ENCODE measurements around the gene HDAC4. TPM values are rescaled to one million over a fixed set of nuclear protein-coding genes. Genes with fewer than 3 reads are reported as not detected.
A peak's percentile ranks its signal among the peaks of the same experiment; 100 is the strongest.

Gene HDAC4
- total and polyA plus RNA-seq, 9 of the 15 experiments (the other 6 are each of a cell fraction or from before 2014, with no cell fraction given) = 0.11 to 20.2 (median 4.0) TPM

DNA sequence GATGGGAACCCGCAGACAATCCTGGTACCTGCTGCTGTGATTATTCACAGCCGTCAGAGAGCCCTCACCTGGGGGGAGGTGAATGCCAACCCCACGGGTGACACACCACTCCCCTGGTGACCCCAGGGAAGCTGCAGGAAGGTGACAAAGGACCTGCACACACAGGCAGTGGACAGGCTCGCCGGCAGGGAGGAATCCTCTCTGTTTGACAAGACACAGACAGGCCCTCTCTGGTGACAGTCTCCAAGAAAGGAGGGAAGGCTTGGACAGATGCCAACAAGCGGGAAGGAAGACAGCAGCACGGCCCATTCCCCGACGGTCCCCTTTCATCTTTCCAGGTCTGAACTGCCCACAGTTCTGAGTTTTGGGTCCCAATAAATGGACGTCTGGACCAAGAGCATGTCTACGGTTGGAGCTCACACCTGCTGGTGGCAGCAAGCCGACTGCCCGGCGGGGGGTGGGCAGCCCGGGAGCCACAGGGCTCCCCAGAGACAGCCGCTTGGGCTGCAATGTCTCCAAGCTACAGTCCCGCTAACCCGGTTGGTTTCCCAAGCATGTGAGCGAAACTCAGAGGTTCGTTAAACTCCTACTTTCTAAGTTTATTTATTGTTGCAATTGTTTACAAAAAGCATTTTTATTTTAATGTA is 31.8 kb downstream of the HDAC4 start:
- ATAC-seq = no peak
- no peaks in the 10 kb centered on the region for H3K9me1 ChIP-seq (ENCODE audit: control insufficient read depth, insufficient read depth, low read length)
- no peak overlapping the region for H3K4me2 ChIP-seq (ENCODE audit: insufficient read depth, low read length)
- no peak for DNase-seq (ENCODE audit: extremely low read depth in 1 of 4, low spot score in 3 of 4)
- ChIA-PET CTCF (ENCODE audit: low intra/inter-chr PET ratio) (no interaction called here), POLR2A (no interaction called here)
- no peak overlapping the region for H3K4me3 ChIP-seq
- TF ChIP-seq NFIC (IDR thresholded peaks at IDR 0.05) (peak; percentile 55), PTTG1 (tag; IDR thresholded peaks at IDR 0.05; ENCODE audit: low read depth) (no peak), GATAD2A (IDR thresholded peaks at IDR 0.05) (no peak), GTF2E2 (tag; IDR thresholded peaks at IDR 0.05) (no peak)
- TF ChIP-seq, protein P1, sequence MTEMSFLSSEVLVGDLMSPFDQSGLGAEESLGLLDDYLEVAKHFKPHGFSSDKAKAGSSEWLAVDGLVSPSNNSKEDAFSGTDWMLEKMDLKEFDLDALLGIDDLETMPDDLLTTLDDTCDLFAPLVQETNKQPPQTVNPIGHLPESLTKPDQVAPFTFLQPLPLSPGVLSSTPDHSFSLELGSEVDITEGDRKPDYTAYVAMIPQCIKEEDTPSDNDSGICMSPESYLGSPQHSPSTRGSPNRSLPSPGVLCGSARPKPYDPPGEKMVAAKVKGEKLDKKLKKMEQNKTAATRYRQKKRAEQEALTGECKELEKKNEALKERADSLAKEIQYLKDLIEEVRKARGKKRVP (CRISPR knock-in tag; IDR thresholded peaks at IDR 0.05) = no peak
- BruUV-seq (replicated peaks) = no TSS peak
- WGBS (ENCODE audit: insufficient coverage, low coverage, missing lambda C conversion rate) = 81% methylated on average over 10 of the region's 20 CpGs
- peaks cover 7% of the 10 kb centered on the region for H3K79me2 ChIP-seq (ENCODE audit: control insufficient read depth, insufficient read depth, low read length)
- no peak overlapping the region for H3K27ac ChIP-seq (ENCODE audit: extremely low read depth, low read depth, low read length)
- no peaks in the 10 kb centered on the region for H3K27me3 ChIP-seq (ENCODE audit: control insufficient read depth in 2 of 2, insufficient read depth in 2 of 2, low read length in 2 of 2)
- H3K4me1 ChIP-seq (replicated peaks in 1 of 2; ENCODE audit: control insufficient read depth in 2 of 2, insufficient read depth in 2 of 2, low read length in 2 of 2) = peaks cover 0 to 8% of the 10 kb centered on the region in 2 experiments; a peak in 1 of 5 replicates
- H2AFZ ChIP-seq (ENCODE audit: low read depth, low read length) = no peak overlapping the region
- no peaks in the 10 kb centered on the region for H3K36me3 ChIP-seq (ENCODE audit: control insufficient read depth, insufficient read depth, low read length)
- no peaks in the 10 kb centered on the region for H3K9me3 ChIP-seq (replicated peaks; ENCODE audit: control insufficient read depth, insufficient read depth, low read depth, low read length)
- in situ Hi-C loops (cut with MboI) (no loop called here), intact Hi-C loops (cut with micrococcal nuclease) (no loop called here)
- H4K20me1 ChIP-seq (replicated peaks; ENCODE audit: control insufficient read depth, insufficient read depth, low read length) = 0 out of 2 replicates have a peak, but pooled peaks cover 2% of the 10 kb centered on the region
- FAIRE-seq = no peak
- H3K9ac ChIP-seq (ENCODE audit: insufficient read depth in 1 of 2, low read depth in 2 of 2, low read length in 2 of 2) = no peak overlapping the region

GRCh38 chr2:239368321-239368720 is 32.5 kb downstream of the HDAC4 start:
- no peaks in the 10 kb centered on the region for H3K27me3 ChIP-seq (ENCODE audit: control insufficient read depth in 2 of 2, insufficient read depth in 2 of 2, low read length in 2 of 2)
- ATAC-seq (no peak), DNase-seq (ENCODE audit: extremely low read depth in 1 of 4, low spot score in 3 of 4) (no peak), FAIRE-seq (no peak)
- H3K36me3 ChIP-seq (ENCODE audit: control insufficient read depth, insufficient read depth, low read length) = no peaks in the 10 kb centered on the region
- no peak overlapping the region for H3K4me2 ChIP-seq (ENCODE audit: insufficient read depth, low read length)
- intact Hi-C loops (cut with micrococcal nuclease) (no loop called here), in situ Hi-C loops (cut with MboI) (no loop called here)
- H2AFZ ChIP-seq (ENCODE audit: low read depth, low read length) = no peak overlapping the region
- H3K79me2 ChIP-seq (ENCODE audit: control insufficient read depth, insufficient read depth, low read length) = peaks cover 7% of the 10 kb centered on the region
- 0 out of 2 replicates have a peak, but pooled peaks cover 2% of the 10 kb centered on the region for H4K20me1 ChIP-seq (replicated peaks; ENCODE audit: control insufficient read depth, insufficient read depth, low read length)
- H3K4me1 ChIP-seq (replicated peaks in 1 of 2; ENCODE audit: control insufficient read depth in 2 of 2, insufficient read depth in 2 of 2, low read length in 2 of 2) = peaks cover 0 to 8% of the 10 kb centered on the region in 2 experiments; a peak in 1 of 5 replicates
- no peaks in the 10 kb centered on the region for H3K9me1 ChIP-seq (ENCODE audit: control insufficient read depth, insufficient read depth, low read length)
- BruUV-seq (replicated peaks) = no TSS peak
- WGBS (ENCODE audit: insufficient coverage, low coverage, missing lambda C conversion rate) = 92% methylated on average over 8 of the region's 9 CpGs
- ChIA-PET POLR2A (no interaction called here), CTCF (ENCODE audit: low intra/inter-chr PET ratio) (no interaction called here)
- H3K27ac ChIP-seq (ENCODE audit: extremely low read depth, low read depth, low read length) = no peak overlapping the region
- no peaks in the 10 kb centered on the region for H3K9me3 ChIP-seq (replicated peaks; ENCODE audit: control insufficient read depth, insufficient read depth, low read depth, low read length)
- H3K9ac ChIP-seq (ENCODE audit: insufficient read depth in 1 of 2, low read depth in 2 of 2, low read length in 2 of 2) = no peak overlapping the region
- no peak overlapping the region for H3K4me3 ChIP-seq
- TF ChIP-seq ELK1 (CRISPR knock-in tag; IDR thresholded peaks at IDR 0.05) (no peak), TRIM25 (IDR thresholded peaks at IDR 0.05; ENCODE audit: borderline replicate concordance) (no peak), ZNF12 (CRISPR knock-in tag; IDR thresholded peaks at IDR 0.05) (no peak), TCFL5 (CRISPR knock-in tag; conservative IDR thresholded peaks at IDR 0.05) (no peak)
- TF ChIP-seq, protein P2, sequence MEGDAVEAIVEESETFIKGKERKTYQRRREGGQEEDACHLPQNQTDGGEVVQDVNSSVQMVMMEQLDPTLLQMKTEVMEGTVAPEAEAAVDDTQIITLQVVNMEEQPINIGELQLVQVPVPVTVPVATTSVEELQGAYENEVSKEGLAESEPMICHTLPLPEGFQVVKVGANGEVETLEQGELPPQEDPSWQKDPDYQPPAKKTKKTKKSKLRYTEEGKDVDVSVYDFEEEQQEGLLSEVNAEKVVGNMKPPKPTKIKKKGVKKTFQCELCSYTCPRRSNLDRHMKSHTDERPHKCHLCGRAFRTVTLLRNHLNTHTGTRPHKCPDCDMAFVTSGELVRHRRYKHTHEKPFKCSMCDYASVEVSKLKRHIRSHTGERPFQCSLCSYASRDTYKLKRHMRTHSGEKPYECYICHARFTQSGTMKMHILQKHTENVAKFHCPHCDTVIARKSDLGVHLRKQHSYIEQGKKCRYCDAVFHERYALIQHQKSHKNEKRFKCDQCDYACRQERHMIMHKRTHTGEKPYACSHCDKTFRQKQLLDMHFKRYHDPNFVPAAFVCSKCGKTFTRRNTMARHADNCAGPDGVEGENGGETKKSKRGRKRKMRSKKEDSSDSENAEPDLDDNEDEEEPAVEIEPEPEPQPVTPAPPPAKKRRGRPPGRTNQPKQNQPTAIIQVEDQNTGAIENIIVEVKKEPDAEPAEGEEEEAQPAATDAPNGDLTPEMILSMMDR (IDR thresholded peaks at IDR 0.05 in 2 of 3, conservative IDR thresholded peaks at IDR 0.05 in 1 of 3; ENCODE audit: insufficient read depth in 2 of 3, low read depth in 1 of 3, low read length in 3 of 3) = no peak
